DOHH2 (cell line): ENCODE results near the gene PRR14L.
"Not testable (repeated sequence)": the region's sequence is repeated elsewhere in the genome, so short reads cannot be mapped to it uniquely, and the experiment has no call there.

Experiments
- H3F3A ChIP-seq: fragments of 200-600 bp; sonication (generic), shearing (Covaris generic); 2 replicates; pipeline ENCODE4 v1.6.0; 2016; ENCODE audit warnings: antibody characterized with exemption, mild to moderate bottlenecking; ENCODE audit not compliant: control insufficient read depth, insufficient read depth
- H3K27ac ChIP-seq: fragments of 200-600 bp; sonication (generic); 2 replicates; pipeline ENCODE4 v1.5.1; 2014; ENCODE audit warnings: low read depth, mild to moderate bottlenecking, low read length, moderate library complexity
- H3K27me3 ChIP-seq: fragments of 200-600 bp; sonication (generic); 2 replicates; pipeline ENCODE4 v1.6.1; 2014; ENCODE audit warnings: mild to moderate bottlenecking, low read length, mixed read lengths; ENCODE audit not compliant: control insufficient read depth
- H3K36me3 ChIP-seq: fragments of 200-600 bp; sonication (generic); 2 replicates; pipeline ENCODE4 v1.6.1; 2014; ENCODE audit warnings: mild to moderate bottlenecking, low read length, moderate library complexity, mixed read lengths; ENCODE audit not compliant: control insufficient read depth
- H3K4me1 ChIP-seq: fragments of 200-600 bp; sonication (generic); 2 replicates; pipeline ENCODE4 v1.6.1; 2014; ENCODE audit warnings: mild to moderate bottlenecking, low read length, mixed read lengths; ENCODE audit not compliant: control insufficient read depth
- H3K4me2 ChIP-seq: fragments of 200-600 bp; sonication (generic); 2 replicates; pipeline ENCODE4 v1.6.0; 2014; ENCODE audit warnings: mild to moderate bottlenecking, low read length, moderate library complexity
- H3K4me3 ChIP-seq: fragments of 200-600 bp; sonication (generic); 2 replicates; pipeline ENCODE4 v1.5.1; 2014; ENCODE audit warnings: mild to moderate bottlenecking, low read length, mixed read lengths
- H3K79me2 ChIP-seq: fragments of 200-600 bp; sonication (generic); 2 replicates; pipeline ENCODE4 v1.6.1; 2014; ENCODE audit warnings: mild to moderate bottlenecking, low read length, mixed read lengths; ENCODE audit not compliant: control insufficient read depth
- H3K9me2 ChIP-seq: fragments of 200-600 bp; sonication (generic); replicated peaks from 2 replicates; pipeline ENCODE4 v1.6.1; 2014; ENCODE audit warnings: mild to moderate bottlenecking, low read length, mixed read lengths; ENCODE audit not compliant: control insufficient read depth
- H3K9me3 ChIP-seq: fragments of 200-600 bp; sonication (generic); 2 replicates; pipeline ENCODE4 v1.6.1; 2014; ENCODE audit warnings: antibody characterized with exemption, low read length, mixed read lengths; ENCODE audit not compliant: control insufficient read depth, insufficient read depth
- H4K20me1 ChIP-seq: fragments of 200-600 bp; sonication (generic); 2 replicates; pipeline ENCODE4 v1.6.0; 2014; ENCODE audit warnings: low read depth, mild to moderate bottlenecking, antibody characterized with exemption, low read length, moderate library complexity; ENCODE audit not compliant: control insufficient read depth, insufficient read depth
- CTCF ChIP-seq: fragments of 200-600 bp; sonication (generic); IDR thresholded peaks from one replicate; pipeline ENCODE4 v1.5.1; 2014; ENCODE audit warnings: antibody characterized with exemption, mild to moderate bottlenecking, low read depth, low read length; ENCODE audit not compliant: poor library complexity, severe bottlenecking
- EZH2phosphoT487 ChIP-seq: fragments of 200-600 bp; sonication (generic); IDR thresholded peaks from 2 replicates; pipeline ENCODE4 v1.6.1; 2017; ENCODE audit warnings: borderline replicate concordance, mild to moderate bottlenecking, antibody characterized with exemption, low read length, moderate library complexity, mixed read lengths

The PRR14L gene

GRCh38 chr22:31749636-31750364 is at the start of gene PRR14L:
Gene PRR14L, minus strand, starts transcription at chr22:31750132. Its CDS starts 11,272 bp downstream, at chr22:31738860.
- H3K27me3 ChIP-seq, result no peaks in the 10 kb centered on the region
- H3K27ac ChIP-seq, result peak within 1 kb of the TSS; percentile 83
- H3K4me1 ChIP-seq, result peaks cover 48% of the 10 kb centered on the region
- TF ChIP-seq CTCF, result peak; percentile 38
- no peak for TF ChIP-seq EZH2phosphoT487
- peaks cover 36% of the 10 kb centered on the region for H3K36me3 ChIP-seq
- H3K9me2 ChIP-seq, result no peaks in the 10 kb centered on the region
- 0 out of 2 replicates have a peak, but pooled peaks cover under 1% of the 10 kb centered on the region for H4K20me1 ChIP-seq
- peaks cover 60% of the 10 kb centered on the region for H3K79me2 ChIP-seq
- H3F3A ChIP-seq, result peaks cover 16% of the 10 kb centered on the region
- H3K4me3 ChIP-seq, result peak within 1 kb of the TSS; percentile 80
- H3K9me3 ChIP-seq, result no peaks in the 10 kb centered on the region
- peak within 1 kb of the TSS; percentile 77 for H3K4me2 ChIP-seq

- not testable (repeated sequence) for H4K20me1 ChIP-seq, H3K27me3 ChIP-seq, H3K9me3 ChIP-seq, H3F3A ChIP-seq, H3K27ac ChIP-seq, H3K4me2 ChIP-seq, H3K9me2 ChIP-seq, H3K79me2 ChIP-seq, H3K4me3 ChIP-seq
- Histone ChIP-seq H3K36me3 (peaks cover 58% of the 10 kb centered on the region), H3K4me1 (peaks cover 14% of the 10 kb centered on the region)
These were observed 49.4 kb upstream of the PRR14L start for GRCh38 chr22:31799358-31799757.

GRCh38 chr22:31790240-31790639 is 40.3 kb upstream of the PRR14L start:
- Histone ChIP-seq H4K20me1 (no peaks in the 10 kb centered on the region), H3K79me2 (peaks cover 23% of the 10 kb centered on the region), H3K27me3 (no peaks in the 10 kb centered on the region), H3K4me1 (peaks cover 61% of the 10 kb centered on the region), H3K36me3 (peaks cover 36% of the 10 kb centered on the region), H3K4me3 (peak overlapping the region; percentile 40), H3K9me2 (no peaks in the 10 kb centered on the region), H3K27ac (peak overlapping the region; percentile 84), H3K4me2 (peak overlapping the region; percentile 64), H3F3A (peaks cover 21% of the 10 kb centered on the region), H3K9me3 (no peaks in the 10 kb centered on the region)
- TF ChIP-seq CTCF (no peak), EZH2phosphoT487 (no peak)

- Histone ChIP-seq H3K27me3 (no peaks in the 10 kb centered on the region), H3K4me2 (peak overlapping the region; percentile 64), H3F3A (peaks cover 21% of the 10 kb centered on the region), H3K9me3 (no peaks in the 10 kb centered on the region), H3K36me3 (peaks cover 40% of the 10 kb centered on the region), H3K79me2 (peaks cover 19% of the 10 kb centered on the region), H3K27ac (peak overlapping the region; percentile 84), H4K20me1 (no peaks in the 10 kb centered on the region), H3K4me3 (peak overlapping the region; percentile 40), H3K4me1 (peaks cover 56% of the 10 kb centered on the region), H3K9me2 (no peaks in the 10 kb centered on the region)
- no peak for TF ChIP-seq CTCF
- no peak for TF ChIP-seq EZH2phosphoT487
These were observed 39.9 kb upstream of the PRR14L start for GRCh38 chr22:31789803-31790202.
